VCaP (cell line): ENCODE data around the gene SPTAN1.
"Not testable (repeated sequence)": the region's sequence is repeated elsewhere in the genome, so short reads cannot be mapped to it uniquely, and the experiment has no call there.

Source experiments
- H3K27ac ChIP-seq: fragments of 450-650 bp; 2 replicates; pipeline ENCODE4 v1.5.1; 2017
- TF ChIP-seq, protein P1 (sequence below): fragments of 450-650 bp; conservative IDR thresholded peaks from 2 replicates; pipeline ENCODE4 v1.5.1; 2017; ENCODE audit warnings: mild to moderate bottlenecking, moderate library complexity

SPTAN1 gene

DNA sequence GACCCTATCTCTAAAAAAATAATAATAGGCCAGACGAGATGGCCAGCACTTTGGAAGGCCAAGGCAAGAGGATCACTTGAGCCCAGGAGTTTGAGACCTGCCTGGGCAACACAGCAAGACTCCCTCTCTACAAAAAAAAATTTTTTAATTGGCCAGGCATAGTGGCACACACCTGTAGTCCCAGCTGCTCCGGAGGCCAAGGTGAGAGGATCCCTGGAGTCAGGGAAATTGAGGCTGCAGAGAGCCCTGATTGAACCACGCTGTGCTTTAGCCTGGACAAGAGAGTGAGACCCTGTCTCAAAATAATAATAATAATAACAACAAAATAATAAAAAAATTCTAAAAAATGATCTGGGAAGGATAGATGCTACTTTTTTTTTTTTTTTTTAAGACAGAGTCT is 105.4 kb downstream of the SPTAN1 start:
- TF ChIP-seq, protein P1, sequence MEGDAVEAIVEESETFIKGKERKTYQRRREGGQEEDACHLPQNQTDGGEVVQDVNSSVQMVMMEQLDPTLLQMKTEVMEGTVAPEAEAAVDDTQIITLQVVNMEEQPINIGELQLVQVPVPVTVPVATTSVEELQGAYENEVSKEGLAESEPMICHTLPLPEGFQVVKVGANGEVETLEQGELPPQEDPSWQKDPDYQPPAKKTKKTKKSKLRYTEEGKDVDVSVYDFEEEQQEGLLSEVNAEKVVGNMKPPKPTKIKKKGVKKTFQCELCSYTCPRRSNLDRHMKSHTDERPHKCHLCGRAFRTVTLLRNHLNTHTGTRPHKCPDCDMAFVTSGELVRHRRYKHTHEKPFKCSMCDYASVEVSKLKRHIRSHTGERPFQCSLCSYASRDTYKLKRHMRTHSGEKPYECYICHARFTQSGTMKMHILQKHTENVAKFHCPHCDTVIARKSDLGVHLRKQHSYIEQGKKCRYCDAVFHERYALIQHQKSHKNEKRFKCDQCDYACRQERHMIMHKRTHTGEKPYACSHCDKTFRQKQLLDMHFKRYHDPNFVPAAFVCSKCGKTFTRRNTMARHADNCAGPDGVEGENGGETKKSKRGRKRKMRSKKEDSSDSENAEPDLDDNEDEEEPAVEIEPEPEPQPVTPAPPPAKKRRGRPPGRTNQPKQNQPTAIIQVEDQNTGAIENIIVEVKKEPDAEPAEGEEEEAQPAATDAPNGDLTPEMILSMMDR, result no peak
- H3K27ac ChIP-seq, result peak overlapping the region; percentile 100

DNA sequence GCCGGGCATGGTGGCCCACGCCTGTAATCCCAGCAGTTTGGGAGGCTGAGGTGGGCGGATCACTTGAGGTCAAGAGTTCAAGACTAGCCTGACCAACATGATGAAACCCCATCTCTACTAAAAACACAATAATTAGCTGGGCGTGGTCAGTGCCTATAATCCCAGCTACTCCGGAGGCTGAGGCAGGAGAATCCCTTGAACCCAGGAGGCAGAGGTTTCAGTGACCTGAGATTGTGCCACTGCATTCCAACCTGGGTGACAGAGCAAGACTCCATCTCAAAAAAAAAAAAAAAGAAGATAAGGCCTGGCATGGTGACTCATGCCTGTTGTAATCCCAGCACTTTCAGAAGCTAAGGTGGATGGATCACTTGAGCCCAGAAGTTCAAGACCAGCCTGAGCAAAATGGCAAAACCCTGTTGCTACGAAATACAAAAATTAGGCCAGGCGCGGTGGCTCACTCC is 114.1 kb downstream of the SPTAN1 start:
- not testable (repeated sequence) for H3K27ac ChIP-seq

DNA sequence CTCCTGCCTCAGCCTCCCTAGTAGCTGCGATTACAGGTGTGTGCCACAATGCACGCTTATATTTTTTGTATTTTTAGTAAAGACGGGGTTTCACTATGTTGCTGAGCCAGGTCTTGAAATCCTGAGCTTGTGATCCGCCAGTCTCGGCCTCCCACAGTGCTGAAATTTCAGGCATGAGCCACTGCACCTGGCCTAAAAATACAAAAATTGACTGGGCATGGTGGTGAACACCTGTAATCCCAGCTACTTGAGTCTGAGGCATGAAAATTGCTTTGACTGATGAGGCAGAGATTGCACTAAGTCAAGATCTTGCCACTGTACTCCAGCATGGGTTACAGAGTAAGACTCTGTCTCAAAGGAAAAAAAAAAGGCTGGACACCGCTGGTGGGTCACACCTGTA is 117.4 kb downstream of the SPTAN1 start:
- H3K27ac ChIP-seq, result no peak overlapping the region
- TF ChIP-seq, protein P1, result no peak

DNA sequence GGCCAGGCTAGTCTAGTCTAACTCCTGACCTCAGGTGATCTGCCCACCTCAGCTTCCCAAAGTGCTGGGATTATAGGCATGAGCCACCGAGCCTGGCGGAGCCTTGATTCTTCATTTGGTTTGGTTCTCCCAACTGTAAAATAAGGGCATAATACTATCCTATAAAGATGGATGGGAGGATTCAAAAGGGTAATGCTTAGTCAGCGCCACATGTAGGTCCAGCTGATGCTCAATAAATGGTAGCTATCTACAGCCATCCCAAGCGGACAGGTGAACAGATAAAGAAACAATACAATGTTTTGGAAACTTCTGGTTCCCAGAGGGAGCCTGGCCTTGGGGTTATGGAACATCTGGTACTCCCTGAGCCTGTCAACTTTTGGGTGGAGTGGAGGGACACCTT is 123.0 kb downstream of the SPTAN1 start:
- TF ChIP-seq, protein P1, result no peak
- H3K27ac ChIP-seq, result no peak overlapping the region

DNA sequence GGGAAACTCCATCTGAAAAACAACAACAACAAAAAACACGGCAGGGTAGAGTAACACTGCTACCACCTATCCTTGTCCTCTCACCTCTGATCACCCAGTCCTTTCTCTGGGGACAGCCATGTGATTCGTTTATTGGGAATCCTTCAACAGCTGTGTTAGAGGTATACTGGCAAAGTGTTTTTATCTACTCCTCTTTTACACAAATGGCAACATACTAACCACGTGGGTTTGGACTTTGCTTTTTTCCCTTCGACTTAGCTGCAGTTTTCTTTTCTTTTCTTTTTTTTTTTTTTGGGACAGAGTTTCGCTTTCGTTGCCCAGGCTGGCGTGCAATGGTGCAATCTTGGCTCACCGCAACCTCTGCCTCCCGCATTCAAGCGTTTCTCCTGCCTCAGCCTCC is 125.4 kb downstream of the SPTAN1 start:
- H3K27ac ChIP-seq, result no peak overlapping the region
- TF ChIP-seq, protein P1, result no peak
